Smooth muscle cell of trachea (primary cell): ENCODE data around the gene ZSCAN5C. TPM values are rescaled to one million over a fixed set of nuclear protein-coding genes. Genes with fewer than 3 reads are reported as not detected.

Experiments
- total RNA-seq: library from RNA; depleted of rRNA; stranded (reverse); fragments of >200 nt; gene quantifications from 2 replicates; pipeline ENCODE4 v1.2.1, GENCODE V29; 2014

Gene ZSCAN5C, protein sequence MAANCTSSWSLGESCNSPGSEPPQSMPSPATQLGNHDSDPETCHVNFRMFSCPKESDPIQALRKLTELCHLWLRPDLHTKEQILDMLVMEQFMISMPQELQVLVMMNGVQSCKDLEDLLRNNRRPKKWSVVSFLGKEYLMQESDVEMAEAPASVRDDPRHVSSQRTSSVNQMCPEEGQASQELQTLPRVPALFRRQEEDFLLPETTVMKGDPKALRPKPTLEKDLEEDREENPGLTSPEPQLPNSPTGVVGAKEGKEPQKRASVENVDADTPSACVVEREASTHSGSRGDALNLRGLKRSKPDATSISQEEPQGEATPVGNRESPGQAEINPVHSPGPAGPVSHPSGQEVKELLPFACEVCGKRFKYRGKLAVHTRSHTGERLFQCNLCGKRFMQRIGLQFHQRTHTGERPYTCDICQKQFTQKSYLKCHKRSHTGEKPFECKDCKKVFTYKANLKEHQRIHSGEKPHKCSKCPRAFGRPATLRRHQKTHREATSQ
- not detected in 2 replicates for total RNA-seq

GRCh38 chr19:56201973-56202372 lies at the start of gene ZSCAN5C:
Gene ZSCAN5C (plus strand): TSS chr19:56202273. CDS start chr19:56205914, 3,641 bp downstream.

GRCh38 chr19:56175861-56176307 lies 26.2 kb upstream of the ZSCAN5C start, which contains the start of gene GALP:
Gene GALP (plus strand): TSS chr19:56176008. CDS start chr19:56177109, 1,101 bp downstream.

GRCh38 chr19:56197646-56198045 lies 4.4 kb upstream of the ZSCAN5C start, which contains the start of gene ZSCAN5B:
Gene ZSCAN5B (minus strand): TSS chr19:56197783. CDS start chr19:56193052, 4,731 bp downstream.

Other genes with a start within 250 kb of the ZSCAN5C start
- gene NLRP5, start 215.5 kb upstream of the ZSCAN5C start, total RNA-seq = not detected in 2 replicates
- gene ZNF787, start 81.0 kb upstream of the ZSCAN5C start, total RNA-seq = 24.6 and 49.1 TPM in 2 replicates
- gene ZNF444, start 61.0 kb upstream of the ZSCAN5C start, total RNA-seq = 21.7 and 27.6 TPM in 2 replicates
- gene GALP, start 26.3 kb upstream of the ZSCAN5C start, total RNA-seq = not detected in 2 replicates
- 0.17 TPM in 1 of 2 replicates, not detected in the other for gene ZSCAN5B, start 4.5 kb upstream of the ZSCAN5C start, total RNA-seq
- not detected in 2 replicates for gene EDDM13, start 70.5 kb downstream of the ZSCAN5C start, total RNA-seq
- 10.5 and 11.2 TPM in 2 replicates for gene ZSCAN5A, start 112.6 kb downstream of the ZSCAN5C start, total RNA-seq
- gene ZNF582, start 191.3 kb downstream of the ZSCAN5C start, total RNA-seq = 2.6 and 3.6 TPM in 2 replicates
- 5.7 and 5.8 TPM in 2 replicates for gene ZNF583, start 202.1 kb downstream of the ZSCAN5C start, total RNA-seq